ENCODE measurements around the gene SRD5A3.

SRD5A3 gene

DNA sequence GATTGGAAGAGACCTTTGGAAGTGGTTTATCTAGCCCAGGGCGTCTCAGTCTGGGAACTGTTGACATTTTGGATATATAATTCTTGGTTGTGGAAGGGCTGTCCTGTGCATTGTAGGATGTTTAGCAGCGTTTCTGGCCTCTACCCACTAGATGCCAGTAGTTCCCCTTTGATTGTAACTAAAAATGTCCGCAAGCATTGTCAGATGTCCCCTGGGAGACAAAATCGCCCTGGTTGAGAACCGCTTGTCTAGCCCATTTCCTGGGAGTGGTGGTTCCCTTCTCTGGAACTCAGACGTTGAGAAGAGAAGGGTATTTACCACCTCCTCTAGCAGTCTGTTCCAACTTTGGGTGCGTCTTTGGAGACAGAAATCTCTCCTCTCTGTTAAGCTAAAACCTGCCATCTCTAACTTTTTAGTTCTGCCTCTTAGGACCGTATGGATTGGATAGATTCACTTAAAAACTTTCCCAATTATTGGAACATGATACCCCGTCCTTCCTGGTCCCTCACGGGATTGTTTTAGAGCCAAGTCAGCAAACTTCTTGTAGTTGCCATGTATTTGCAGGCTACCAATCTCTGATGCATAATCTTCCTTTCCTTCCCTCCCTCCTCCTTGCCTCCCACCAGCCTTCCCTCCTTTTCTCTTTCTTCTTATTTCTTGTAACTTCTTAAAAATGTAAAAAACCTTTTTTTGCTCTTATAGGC is 63.6 kb downstream of the SRD5A3 start:
- no peak for DNase-seq (ENCODE audit: low read depth)

DNA sequence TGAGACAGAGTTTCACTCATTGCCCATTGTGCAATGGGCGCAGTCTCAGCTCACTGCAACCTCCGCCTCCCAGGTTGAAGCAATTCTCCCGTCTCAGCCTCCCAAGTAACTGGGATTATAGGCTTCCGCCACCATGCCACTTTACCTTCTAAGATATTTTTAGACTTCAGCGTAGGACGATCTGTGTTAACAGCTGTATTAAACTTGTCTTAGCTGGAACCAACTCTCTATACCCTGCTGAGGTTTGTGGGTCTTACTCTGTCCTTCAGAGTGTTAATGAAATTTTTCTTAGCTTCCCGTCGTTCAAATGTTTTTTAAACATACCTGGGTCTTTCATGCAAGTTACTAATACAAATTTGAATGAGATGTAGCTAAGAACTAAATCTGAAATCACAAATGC is 64.4 kb downstream of the SRD5A3 start:
- DNase-seq (ENCODE audit: low read depth) = no peak

DNA sequence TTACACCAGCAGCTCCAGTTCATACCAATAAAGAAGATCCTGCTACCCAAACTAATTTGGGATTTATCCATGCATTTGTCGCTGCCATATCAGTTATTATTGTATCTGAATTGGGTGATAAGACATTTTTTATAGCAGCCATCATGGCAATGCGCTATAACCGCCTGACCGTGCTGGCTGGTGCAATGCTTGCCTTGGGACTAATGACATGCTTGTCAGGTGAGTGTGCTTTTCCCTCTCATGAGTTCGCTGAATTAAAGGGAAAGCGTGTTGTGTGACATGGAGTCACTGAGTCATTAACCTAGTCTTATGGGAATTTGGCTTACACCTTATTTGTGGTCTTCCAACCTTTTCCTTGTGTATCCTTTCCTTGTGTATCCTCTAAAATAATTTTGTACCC is 65.6 kb downstream of the SRD5A3 start:
- no peak for DNase-seq (ENCODE audit: low read depth)

DNA sequence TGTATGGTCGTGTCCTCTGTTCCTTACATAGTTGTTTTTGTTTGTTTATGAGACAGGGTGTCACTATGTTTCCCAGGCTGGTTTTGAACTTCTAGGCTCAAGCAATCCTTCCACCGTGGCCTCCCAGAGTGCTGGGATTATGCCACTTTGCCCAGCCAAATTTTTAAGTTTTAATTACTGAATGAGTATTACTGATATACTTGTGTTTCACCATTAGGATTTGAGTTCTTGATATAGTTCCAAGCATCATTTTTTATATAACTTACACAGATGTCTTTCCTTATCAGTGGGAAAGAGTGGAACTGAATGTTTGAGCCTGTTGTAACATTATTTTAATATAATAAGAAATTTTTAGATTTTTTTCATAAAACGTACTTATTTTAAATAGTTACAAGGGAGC is 70.1 kb downstream of the SRD5A3 start:
- DNase-seq (ENCODE audit: low read depth) = no peak

Measured in GM04503 (cell line).